Progenitor cell of endocrine pancreas (in vitro differentiated cells): ENCODE data around the gene BNC2. TPM values are rescaled to one million over a fixed set of nuclear protein-coding genes. Genes with fewer than 3 reads are reported as not detected.

Source experiments
- DNase-seq: peaks from one replicate; pipeline ENCODE4 v3.0.0; 2021; ENCODE audit warnings: low spot score; ENCODE audit not compliant: unreplicated experiment
- H3K27ac Mint-ChIP-seq: 2 replicates; pipeline ENCODE4 v1.8.0; 2021; ENCODE audit warnings: mild to moderate bottlenecking, moderate library complexity, mixed read lengths
- H3K27me3 Mint-ChIP-seq: 2 replicates; pipeline ENCODE4 v1.8.0; 2021; ENCODE audit warnings: mixed read lengths
- H3K36me3 Mint-ChIP-seq: 2 replicates; pipeline ENCODE4 v1.8.0; 2022; ENCODE audit warnings: mixed read lengths; ENCODE audit not compliant: insufficient read depth
- H3K4me1 Mint-ChIP-seq: 2 replicates; pipeline ENCODE4 v1.8.0; 2021; ENCODE audit warnings: low read depth, mixed read lengths
- H3K4me3 Mint-ChIP-seq: 2 replicates; pipeline ENCODE4 v1.8.0; 2021; ENCODE audit warnings: low read depth, mild to moderate bottlenecking, moderate library complexity, mixed read lengths
- H3K9me3 Mint-ChIP-seq: 2 replicates; pipeline ENCODE4 v1.8.0; 2021; ENCODE audit warnings: low read depth, mixed read lengths
- total RNA-seq: library from RNA; stranded (reverse); gene quantifications from 2 replicates; pipeline ENCODE4 v1.2.1, GENCODE V29; 2021
- TF ChIP-seq, protein P1 (sequence below): fragments of 200-600 bp; sonication (generic); IDR thresholded peaks from one replicate; pipeline ENCODE4 v1.5.0; 2021; ENCODE audit warnings: antibody characterized with exemption, mild to moderate bottlenecking; ENCODE audit not compliant: unreplicated experiment

The BNC2 gene
- total RNA-seq, 1 donor from 2014 or later = 1.0 TPM

DNA sequence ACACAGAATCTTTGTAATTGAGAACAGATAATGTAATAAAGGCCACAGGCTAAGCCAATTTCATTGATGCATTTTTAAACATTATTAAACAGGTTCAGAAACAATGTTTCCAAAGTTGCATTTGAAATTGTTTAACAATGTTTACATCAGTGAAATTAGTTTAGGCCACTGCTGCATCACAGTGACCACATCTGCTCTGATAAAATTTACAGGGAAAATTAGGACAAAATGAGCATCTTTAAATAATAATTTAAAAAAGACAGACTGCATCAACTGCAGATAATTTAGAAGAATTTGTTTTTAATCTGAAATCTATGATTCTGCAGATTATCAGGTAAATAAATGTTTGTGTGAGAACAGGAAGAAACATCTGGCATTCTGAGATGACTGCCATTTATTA lies 420.4 kb downstream of the BNC2 start:
- Mint-ChIP-seq H3K9me3 (peaks cover 3% of the 10 kb centered on the region), H3K27ac (no peak overlapping the region), H3K27me3 (no peaks in the 10 kb centered on the region), H3K36me3 (no peaks in the 10 kb centered on the region), H3K4me3 (no peak overlapping the region), H3K4me1 (peaks cover 6% of the 10 kb centered on the region)
- TF ChIP-seq, protein P1, sequence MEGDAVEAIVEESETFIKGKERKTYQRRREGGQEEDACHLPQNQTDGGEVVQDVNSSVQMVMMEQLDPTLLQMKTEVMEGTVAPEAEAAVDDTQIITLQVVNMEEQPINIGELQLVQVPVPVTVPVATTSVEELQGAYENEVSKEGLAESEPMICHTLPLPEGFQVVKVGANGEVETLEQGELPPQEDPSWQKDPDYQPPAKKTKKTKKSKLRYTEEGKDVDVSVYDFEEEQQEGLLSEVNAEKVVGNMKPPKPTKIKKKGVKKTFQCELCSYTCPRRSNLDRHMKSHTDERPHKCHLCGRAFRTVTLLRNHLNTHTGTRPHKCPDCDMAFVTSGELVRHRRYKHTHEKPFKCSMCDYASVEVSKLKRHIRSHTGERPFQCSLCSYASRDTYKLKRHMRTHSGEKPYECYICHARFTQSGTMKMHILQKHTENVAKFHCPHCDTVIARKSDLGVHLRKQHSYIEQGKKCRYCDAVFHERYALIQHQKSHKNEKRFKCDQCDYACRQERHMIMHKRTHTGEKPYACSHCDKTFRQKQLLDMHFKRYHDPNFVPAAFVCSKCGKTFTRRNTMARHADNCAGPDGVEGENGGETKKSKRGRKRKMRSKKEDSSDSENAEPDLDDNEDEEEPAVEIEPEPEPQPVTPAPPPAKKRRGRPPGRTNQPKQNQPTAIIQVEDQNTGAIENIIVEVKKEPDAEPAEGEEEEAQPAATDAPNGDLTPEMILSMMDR = no peak
- DNase-seq = no peak

DNA sequence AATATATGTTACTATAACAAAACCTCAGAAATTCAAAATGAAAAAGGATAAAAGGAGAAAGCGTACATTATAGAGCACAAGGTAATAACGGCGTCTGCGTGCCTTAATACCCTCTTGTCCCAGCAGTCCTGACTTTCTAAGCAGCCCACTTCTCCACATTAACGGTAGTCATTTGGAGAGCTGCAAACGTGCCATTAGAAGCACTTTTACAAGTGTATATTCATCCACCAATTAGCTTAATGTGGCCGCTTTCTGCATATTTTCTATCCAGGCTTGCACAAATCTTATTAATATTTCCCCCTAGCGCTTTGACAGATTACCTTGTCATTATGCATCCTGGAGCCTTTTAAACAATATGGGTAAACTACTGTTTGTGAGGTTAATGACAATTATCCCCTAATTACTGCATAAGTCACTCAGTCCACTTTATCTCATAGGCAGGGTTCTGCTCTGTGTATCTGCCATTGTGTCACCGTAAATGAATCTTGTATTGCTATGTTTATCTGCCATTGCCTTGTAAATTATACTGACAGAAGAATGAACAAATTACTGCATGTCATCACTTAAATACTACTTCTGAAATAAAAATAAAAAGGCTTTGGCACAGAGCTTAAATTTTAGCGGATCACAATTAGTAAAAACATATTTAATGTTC lies 421.3 kb downstream of the BNC2 start:
- no peak overlapping the region for H3K27ac Mint-ChIP-seq

DNA sequence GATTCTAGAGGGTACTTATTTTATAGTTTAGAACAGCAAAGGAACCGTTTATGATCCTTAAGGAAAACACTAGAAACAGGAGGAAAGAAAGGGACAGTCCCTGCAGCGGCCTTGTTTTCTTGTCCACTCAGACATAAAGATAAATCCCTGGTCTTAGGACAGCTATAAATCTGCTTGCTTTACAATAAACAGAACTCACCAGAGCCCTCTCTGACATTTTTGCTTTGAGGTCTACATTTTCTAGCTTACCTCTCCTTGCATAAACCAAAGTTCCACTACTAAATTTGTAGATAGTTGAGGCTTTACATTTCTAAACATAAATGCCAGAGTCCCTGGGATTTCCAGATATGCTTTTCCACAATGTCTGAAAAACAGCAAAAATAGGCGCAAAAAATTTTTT lies 422.5 kb downstream of the BNC2 start:
- no peak for DNase-seq
- no peaks in the 10 kb centered on the region for H3K36me3 Mint-ChIP-seq
- no peaks in the 10 kb centered on the region for H3K27me3 Mint-ChIP-seq
- H3K4me3 Mint-ChIP-seq = no peak overlapping the region
- TF ChIP-seq, protein P1 = no peak
- peaks cover 3% of the 10 kb centered on the region for H3K9me3 Mint-ChIP-seq
- no peak overlapping the region for H3K27ac Mint-ChIP-seq
- peaks cover 6% of the 10 kb centered on the region for H3K4me1 Mint-ChIP-seq

More for the DNA sequence above, 421.3 kb downstream of the BNC2 start:
- Mint-ChIP-seq H3K4me3 (no peak overlapping the region), H3K27me3 (no peaks in the 10 kb centered on the region), H3K9me3 (peaks cover 3% of the 10 kb centered on the region), H3K36me3 (no peaks in the 10 kb centered on the region), H3K4me1 (peaks cover 6% of the 10 kb centered on the region)
- TF ChIP-seq, protein P1 = no peak
- no peak for DNase-seq

DNA sequence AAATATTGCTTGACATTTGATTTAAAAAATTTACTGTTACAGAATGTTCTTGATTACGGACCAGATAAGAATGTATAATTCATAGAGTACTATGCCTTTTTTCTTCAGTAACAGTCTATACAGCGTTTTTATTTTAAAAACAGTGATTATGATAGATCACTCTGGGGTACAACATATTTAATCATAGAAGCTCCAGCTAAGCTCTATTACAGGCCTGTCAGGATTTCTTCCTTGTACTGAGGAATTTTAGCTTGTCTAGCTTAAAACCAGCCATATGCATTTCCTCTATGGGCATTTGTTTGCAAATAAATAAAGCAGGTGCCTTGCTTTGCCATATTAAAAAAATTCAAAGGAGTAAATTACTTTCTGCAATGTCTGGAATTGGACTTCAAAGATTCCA lies 423.8 kb downstream of the BNC2 start:
- H3K36me3 Mint-ChIP-seq = no peaks in the 10 kb centered on the region
- no peaks in the 10 kb centered on the region for H3K27me3 Mint-ChIP-seq
- TF ChIP-seq, protein P1 = no peak
- no peak overlapping the region for H3K27ac Mint-ChIP-seq
- no peak for DNase-seq
- no peaks in the 10 kb centered on the region for H3K9me3 Mint-ChIP-seq
- no peak overlapping the region for H3K4me3 Mint-ChIP-seq
- H3K4me1 Mint-ChIP-seq = peaks cover 5% of the 10 kb centered on the region

DNA sequence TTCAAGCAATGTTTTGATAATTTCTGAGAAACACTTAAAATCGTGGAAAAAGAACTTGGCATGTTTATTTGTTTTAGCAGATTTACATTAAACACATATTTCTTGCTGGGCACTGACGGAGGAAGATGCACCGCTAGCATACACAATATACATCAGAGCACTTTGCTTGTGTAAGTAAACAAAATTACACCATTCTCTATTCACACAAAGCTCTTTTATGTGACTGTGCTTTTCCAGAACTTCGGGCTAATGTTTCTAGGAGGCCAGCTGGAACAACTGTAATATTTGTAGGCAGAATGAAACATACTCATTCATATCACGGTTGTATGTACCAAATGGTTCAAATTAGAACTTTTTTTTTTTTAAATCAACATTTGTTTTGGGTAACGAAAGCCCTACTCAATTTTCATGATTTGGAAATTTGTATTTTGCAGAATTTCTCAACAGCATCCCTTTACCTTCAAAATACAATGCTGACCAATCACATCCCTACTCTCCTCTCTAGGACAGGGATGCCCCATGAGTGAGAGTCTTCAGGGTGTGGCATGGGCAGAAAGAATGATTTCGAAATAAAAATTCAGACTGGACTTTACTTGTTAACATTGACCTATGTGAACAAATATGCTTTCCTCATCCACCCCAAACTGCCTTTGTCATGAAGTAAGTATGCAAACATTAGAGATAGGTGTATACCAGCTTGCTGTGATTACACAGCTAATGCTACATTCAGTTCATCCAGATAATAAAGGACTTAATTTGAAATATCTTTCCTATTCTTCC lies 425.1 kb downstream of the BNC2 start:
- no peak overlapping the region for H3K4me3 Mint-ChIP-seq

More for the DNA sequence above, 425.1 kb downstream of the BNC2 start:
- H3K27me3 Mint-ChIP-seq = peaks cover 4% of the 10 kb centered on the region
- no peaks in the 10 kb centered on the region for H3K9me3 Mint-ChIP-seq
- no peaks in the 10 kb centered on the region for H3K36me3 Mint-ChIP-seq
- H3K4me1 Mint-ChIP-seq = no peaks in the 10 kb centered on the region
- no peak for DNase-seq
- no peak overlapping the region for H3K27ac Mint-ChIP-seq
- TF ChIP-seq, protein P1 = no peak
